HFFc6 (cell line): ENCODE measurements around the gene TAX1BP3. TPM values are rescaled to one million over a fixed set of nuclear protein-coding genes. Genes with fewer than 3 reads are reported as not detected.

Source experiments
- DNase-seq: peaks from one replicate; pipeline ENCODE4 v3.0.0-alpha.2; 2018
- H3K27ac Mint-ChIP-seq: 2 replicates; pipeline ENCODE4 v1.8.0; 2020; ENCODE audit warnings: mild to moderate bottlenecking, mixed read lengths
- H3K27me3 Mint-ChIP-seq: 2 replicates; pipeline ENCODE4 v1.8.0; 2021; ENCODE audit warnings: mild to moderate bottlenecking, moderate library complexity, mixed read lengths; ENCODE audit not compliant: insufficient read depth
- H3K36me3 Mint-ChIP-seq: 2 replicates; pipeline ENCODE4 v1.8.0; 2021; ENCODE audit warnings: low read depth, mixed read lengths
- H3K4me1 Mint-ChIP-seq: 2 replicates; pipeline ENCODE4 v1.8.0; 2020; ENCODE audit warnings: low read depth, mixed read lengths
- H3K4me3 Mint-ChIP-seq: 2 replicates; pipeline ENCODE4 v1.8.0; 2020; ENCODE audit warnings: mild to moderate bottlenecking, moderate library complexity, mixed read lengths
- H3K9me3 Mint-ChIP-seq: 2 replicates; pipeline ENCODE4 v1.8.0; 2020; ENCODE audit warnings: mild to moderate bottlenecking, mixed read lengths
- total RNA-seq, 6 experiments: library from RNA; stranded (reverse); fragmentation: NEBNext Ultra II Directional; extraction: Animal tissue kit (Norgen Biotek cat#: 25700); gene quantifications; 2 replicates in 1 of 6; 3 replicates in 5 of 6; pipeline ENCODE4 v1.2.3, GENCODE V29; 2021
- TF ChIP-seq, protein P1 (sequence below): fragments of 200-600 bp; sonication (generic); IDR thresholded peaks from 2 replicates; pipeline ENCODE4 v1.5.0; 2021; ENCODE audit warnings: antibody characterized with exemption, mild to moderate bottlenecking

The TAX1BP3 gene
- total RNA-seq, 6 experiments from 2014 or later = 289 to 336 (median 313) TPM

DNA sequence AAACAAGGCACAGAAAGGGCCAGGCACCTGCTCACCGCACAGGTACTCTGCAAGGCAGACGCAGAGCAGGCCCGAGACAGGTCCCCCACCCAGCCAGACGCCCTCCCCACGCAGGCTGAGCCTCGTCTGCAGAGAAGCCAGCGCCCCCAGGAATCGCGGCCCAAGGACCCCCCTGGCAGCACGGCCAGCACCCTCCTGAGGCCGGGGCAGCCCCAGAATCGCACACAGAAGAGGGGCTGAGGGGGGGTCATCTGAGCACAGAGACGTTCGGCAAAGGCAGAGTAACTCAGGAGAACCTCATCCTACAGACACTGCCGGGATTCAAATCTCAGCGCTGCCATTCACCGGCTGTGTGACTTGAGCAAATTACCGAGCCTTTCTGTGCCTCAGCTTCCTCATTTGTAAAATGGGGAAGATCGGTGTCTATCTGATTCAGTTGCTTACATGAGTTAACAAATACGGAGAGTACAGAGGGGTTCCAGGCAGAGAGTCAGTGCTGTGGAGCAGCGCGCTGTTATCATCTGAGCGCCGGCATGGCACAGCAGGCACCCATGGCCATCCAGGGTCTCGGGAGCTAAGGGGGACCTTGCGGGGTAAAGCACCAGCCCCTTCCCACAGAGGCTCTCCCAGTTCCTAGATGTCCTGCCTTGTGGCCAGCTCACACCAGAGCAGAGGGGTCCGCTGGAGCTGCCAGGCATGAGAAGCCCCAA lies 10.6 kb upstream of the TAX1BP3 start:
- Mint-ChIP-seq H3K27ac (no peak overlapping the region), H3K4me3 (no peak overlapping the region), H3K4me1 (peaks cover 6% of the 10 kb centered on the region; the same call in 1 of the 2 replicates), H3K36me3 (no peaks in the 10 kb centered on the region), H3K9me3 (no peaks in the 10 kb centered on the region), H3K27me3 (peaks cover 9% of the 10 kb centered on the region)
- TF ChIP-seq, protein P1, sequence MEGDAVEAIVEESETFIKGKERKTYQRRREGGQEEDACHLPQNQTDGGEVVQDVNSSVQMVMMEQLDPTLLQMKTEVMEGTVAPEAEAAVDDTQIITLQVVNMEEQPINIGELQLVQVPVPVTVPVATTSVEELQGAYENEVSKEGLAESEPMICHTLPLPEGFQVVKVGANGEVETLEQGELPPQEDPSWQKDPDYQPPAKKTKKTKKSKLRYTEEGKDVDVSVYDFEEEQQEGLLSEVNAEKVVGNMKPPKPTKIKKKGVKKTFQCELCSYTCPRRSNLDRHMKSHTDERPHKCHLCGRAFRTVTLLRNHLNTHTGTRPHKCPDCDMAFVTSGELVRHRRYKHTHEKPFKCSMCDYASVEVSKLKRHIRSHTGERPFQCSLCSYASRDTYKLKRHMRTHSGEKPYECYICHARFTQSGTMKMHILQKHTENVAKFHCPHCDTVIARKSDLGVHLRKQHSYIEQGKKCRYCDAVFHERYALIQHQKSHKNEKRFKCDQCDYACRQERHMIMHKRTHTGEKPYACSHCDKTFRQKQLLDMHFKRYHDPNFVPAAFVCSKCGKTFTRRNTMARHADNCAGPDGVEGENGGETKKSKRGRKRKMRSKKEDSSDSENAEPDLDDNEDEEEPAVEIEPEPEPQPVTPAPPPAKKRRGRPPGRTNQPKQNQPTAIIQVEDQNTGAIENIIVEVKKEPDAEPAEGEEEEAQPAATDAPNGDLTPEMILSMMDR = no peak
- DNase-seq = no peak

DNA sequence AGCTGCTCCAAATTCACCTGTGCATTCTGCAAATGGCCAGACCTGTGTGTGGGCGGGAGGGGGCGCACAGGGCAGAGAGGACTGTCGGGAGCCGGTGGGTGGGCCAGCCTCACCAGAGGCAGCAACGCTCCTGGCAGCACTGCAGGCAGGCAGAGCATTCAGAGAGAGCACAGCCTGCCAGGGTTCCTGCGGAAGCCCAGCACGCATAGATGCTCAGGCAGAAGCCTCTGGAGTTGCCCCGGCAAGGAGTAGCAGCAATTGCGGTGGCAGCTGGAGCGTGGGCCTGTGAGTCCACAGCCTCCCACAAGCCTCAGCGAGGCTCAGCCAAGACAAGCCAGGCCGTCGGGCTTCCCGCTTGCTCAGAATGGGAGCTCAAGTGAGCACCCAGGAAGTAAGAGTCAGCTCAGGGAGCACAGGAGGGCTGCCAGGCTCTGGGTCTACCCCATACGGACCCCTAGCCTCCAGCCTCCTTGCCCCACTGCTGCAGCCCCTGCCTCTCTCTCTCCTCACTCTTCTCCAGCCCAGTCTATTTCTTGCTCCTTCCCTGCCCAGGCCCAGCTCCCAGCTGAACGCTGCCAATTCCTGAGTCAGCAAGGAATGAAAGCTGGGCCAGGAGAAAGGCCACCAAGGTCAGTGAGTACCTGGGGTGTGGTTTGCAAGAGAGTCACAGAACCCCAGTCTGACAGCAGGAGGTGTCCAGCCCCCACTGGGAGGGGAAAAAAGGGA lies 9.9 kb upstream of the TAX1BP3 start:
- no peaks in the 10 kb centered on the region for H3K36me3 Mint-ChIP-seq
- DNase-seq = no peak
- H3K9me3 Mint-ChIP-seq = no peaks in the 10 kb centered on the region
- H3K27ac Mint-ChIP-seq = no peak overlapping the region
- no peak overlapping the region for H3K4me3 Mint-ChIP-seq
- H3K4me1 Mint-ChIP-seq = peaks cover 6% of the 10 kb centered on the region; the same call in 1 of the 2 replicates
- peaks cover 9% of the 10 kb centered on the region for H3K27me3 Mint-ChIP-seq
- TF ChIP-seq, protein P1 = no peak

DNA sequence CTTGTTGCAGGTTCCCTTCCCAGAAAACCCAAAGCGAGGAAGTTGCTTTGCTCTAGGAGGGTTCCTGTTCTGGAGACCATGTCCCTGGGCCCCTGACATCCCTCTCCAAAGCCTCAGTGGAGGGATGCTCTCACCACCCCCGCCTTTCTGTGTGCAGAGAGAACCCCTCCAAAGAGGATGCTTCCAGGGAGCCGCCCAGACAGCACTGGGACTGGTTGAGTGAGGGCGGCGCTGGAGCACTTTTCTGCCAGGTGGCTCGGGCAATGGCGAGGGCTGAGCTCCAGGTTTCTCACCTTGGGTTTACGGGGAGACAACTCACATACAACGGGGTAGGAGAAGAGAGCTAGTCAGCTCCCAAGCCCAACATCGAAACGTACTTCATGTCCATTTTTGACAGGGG lies 7.5 kb upstream of the TAX1BP3 start:
- Mint-ChIP-seq H3K4me3 (no peak overlapping the region), H3K4me1 (peaks cover 6% of the 10 kb centered on the region; the same call in 1 of the 2 replicates), H3K27ac (no peak overlapping the region), H3K27me3 (peaks cover 1% of the 10 kb centered on the region; the same call in 1 of the 2 replicates), H3K36me3 (no peaks in the 10 kb centered on the region), H3K9me3 (no peaks in the 10 kb centered on the region)
- DNase-seq = no peak
- TF ChIP-seq, protein P1 = no peak

DNA sequence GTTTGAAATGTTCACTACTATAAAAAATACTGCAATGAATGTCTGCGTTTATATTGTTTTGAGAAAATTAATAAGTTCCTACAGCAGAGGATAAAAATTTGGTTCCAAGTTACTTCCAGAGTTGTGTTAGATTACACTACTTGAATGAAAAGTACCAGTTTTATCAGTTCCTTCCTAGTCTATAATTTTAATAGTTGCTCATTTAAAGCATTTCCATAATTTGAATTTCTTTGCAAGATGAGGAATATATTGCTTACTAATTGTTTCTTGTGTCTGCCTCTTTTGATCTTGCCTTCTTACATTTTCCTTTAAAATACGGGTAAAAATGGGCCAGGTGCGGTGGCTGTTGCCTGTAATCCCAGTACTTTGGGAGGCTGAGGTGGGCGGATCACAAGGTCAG lies 4.2 kb upstream of the TAX1BP3 start:
- DNase-seq = no peak
- Mint-ChIP-seq H3K9me3 (no peaks in the 10 kb centered on the region), H3K36me3 (peaks cover 7% of the 10 kb centered on the region), H3K27me3 (peaks cover 3% of the 10 kb centered on the region), H3K27ac (no peak overlapping the region), H3K4me1 (peaks cover 6% of the 10 kb centered on the region; the same call in 1 of the 2 replicates), H3K4me3 (no peak overlapping the region)
- TF ChIP-seq, protein P1 = no peak

DNA sequence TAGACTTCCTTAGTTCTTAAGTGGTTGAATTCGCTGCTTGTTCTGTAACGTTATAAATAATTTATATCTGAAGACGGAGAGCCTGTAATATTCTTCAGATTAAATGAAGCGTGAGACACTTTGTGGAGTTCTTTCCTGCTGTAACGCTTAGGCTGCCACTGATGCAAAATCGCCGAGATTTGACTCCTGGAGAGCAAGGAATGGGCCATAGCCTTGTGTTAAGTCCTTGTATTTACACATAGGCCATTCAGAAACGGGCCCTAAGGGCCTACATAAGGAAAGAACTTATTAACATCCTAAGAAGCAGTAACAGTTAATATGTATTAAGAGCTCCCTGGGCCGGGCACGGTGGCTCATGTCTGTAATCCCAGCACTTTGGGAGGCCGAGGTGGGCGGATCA lies 1.2 kb upstream of the TAX1BP3 start:
- Mint-ChIP-seq H3K27me3 (peaks cover 3% of the 10 kb centered on the region), H3K4me3 (peak overlapping the region; percentile 93), H3K36me3 (peaks cover 24% of the 10 kb centered on the region), H3K27ac (peak overlapping the region; percentile 85), H3K4me1 (peaks cover 27% of the 10 kb centered on the region), H3K9me3 (no peaks in the 10 kb centered on the region)
- no peak for DNase-seq
- TF ChIP-seq, protein P1 = no peak
